IMR-90 (cell line): ENCODE results near the gene YPEL5.

Experiments
- BHLHE40 ChIP-seq: fragments of 150-350 bp; IDR thresholded peaks from 2 replicates; pipeline ENCODE4 v1.6.1; 2016; ENCODE audit warnings: mild to moderate bottlenecking, low read depth, low read length
- CHD1 ChIP-seq: IDR thresholded peaks from 2 replicates; pipeline ENCODE4 v1.6.1; 2012; ENCODE audit warnings: low read depth, low read length, improper control_type of control experiment
- FOS ChIP-seq: fragments of 150-350 bp; IDR thresholded peaks from 2 replicates; pipeline ENCODE4 v1.6.1; 2016; ENCODE audit warnings: low read depth, low read length
- NFE2L2 ChIP-seq: fragments of 150-350 bp; IDR thresholded peaks from 2 replicates; pipeline ENCODE4 v1.6.1; 2016; ENCODE audit warnings: low read depth, mild to moderate bottlenecking, low read length
- POLR2A ChIP-seq: IDR thresholded peaks from 2 replicates; pipeline ENCODE4 v1.6.1; 2012; ENCODE audit warnings: mild to moderate bottlenecking, low read depth, low read length
- RAD21 ChIP-seq: IDR thresholded peaks from 2 replicates; pipeline ENCODE4 v1.6.1; 2012; ENCODE audit warnings: low read length, improper control_type of control experiment
- RFX5 ChIP-seq: IDR thresholded peaks from 2 replicates; pipeline ENCODE4 v1.8.0; 2012; ENCODE audit warnings: low read depth, mild to moderate bottlenecking, low read length, moderate library complexity
- SMC3 ChIP-seq: fragments of 150-350 bp; IDR thresholded peaks from 2 replicates; pipeline ENCODE4 v1.6.1; 2016; ENCODE audit warnings: low read depth, mild to moderate bottlenecking, antibody characterized with exemption, low read length, moderate library complexity
- TF ChIP-seq, protein P1 (sequence below): conservative IDR thresholded peaks from 2 replicates; pipeline ENCODE4 v1.5.1; 2012; ENCODE audit warnings: mild to moderate bottlenecking, low read depth, low read length, improper control_type of control experiment
- TF ChIP-seq, protein P2 (sequence below): fragments of 150-350 bp; IDR thresholded peaks from 2 replicates; pipeline ENCODE4 v1.6.1; 2017; ENCODE audit warnings: mild to moderate bottlenecking, antibody characterized with exemption, low read length, low read depth
- TF ChIP-seq, protein P3 (sequence below): fragments of 150-350 bp; IDR thresholded peaks from 2 replicates; pipeline ENCODE4 v1.6.1; 2016; ENCODE audit warnings: low read depth, mild to moderate bottlenecking, low read length, moderate library complexity, borderline replicate concordance

DNA sequence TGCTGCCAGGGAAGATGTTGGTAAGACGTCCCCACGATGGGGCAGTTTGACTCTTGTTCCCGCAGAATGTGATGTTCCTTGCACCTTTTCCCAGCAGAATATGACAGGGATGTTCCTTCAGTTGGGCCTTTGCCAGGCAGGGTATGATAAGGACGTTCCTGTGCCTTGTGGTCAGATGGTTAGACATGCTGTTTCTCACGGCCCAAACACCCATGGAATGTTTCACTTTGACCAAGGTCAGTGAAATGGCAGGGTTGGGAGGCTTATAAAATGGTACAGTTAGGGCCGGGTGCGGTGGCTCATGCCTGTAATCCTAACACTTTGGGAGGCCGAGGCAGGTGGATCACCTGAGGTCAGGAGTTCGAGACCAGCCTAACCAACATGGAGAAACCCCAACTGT, 40.3 kb upstream of the YPEL5 start:
- TF ChIP-seq, protein P1, sequence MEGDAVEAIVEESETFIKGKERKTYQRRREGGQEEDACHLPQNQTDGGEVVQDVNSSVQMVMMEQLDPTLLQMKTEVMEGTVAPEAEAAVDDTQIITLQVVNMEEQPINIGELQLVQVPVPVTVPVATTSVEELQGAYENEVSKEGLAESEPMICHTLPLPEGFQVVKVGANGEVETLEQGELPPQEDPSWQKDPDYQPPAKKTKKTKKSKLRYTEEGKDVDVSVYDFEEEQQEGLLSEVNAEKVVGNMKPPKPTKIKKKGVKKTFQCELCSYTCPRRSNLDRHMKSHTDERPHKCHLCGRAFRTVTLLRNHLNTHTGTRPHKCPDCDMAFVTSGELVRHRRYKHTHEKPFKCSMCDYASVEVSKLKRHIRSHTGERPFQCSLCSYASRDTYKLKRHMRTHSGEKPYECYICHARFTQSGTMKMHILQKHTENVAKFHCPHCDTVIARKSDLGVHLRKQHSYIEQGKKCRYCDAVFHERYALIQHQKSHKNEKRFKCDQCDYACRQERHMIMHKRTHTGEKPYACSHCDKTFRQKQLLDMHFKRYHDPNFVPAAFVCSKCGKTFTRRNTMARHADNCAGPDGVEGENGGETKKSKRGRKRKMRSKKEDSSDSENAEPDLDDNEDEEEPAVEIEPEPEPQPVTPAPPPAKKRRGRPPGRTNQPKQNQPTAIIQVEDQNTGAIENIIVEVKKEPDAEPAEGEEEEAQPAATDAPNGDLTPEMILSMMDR, result no peak
- TF ChIP-seq POLR2A (no peak), RAD21 (no peak), RFX5 (no peak), BHLHE40 (no peak), CHD1 (no peak), SMC3 (no peak), FOS (no peak), NFE2L2 (no peak)
- TF ChIP-seq, protein P2, sequence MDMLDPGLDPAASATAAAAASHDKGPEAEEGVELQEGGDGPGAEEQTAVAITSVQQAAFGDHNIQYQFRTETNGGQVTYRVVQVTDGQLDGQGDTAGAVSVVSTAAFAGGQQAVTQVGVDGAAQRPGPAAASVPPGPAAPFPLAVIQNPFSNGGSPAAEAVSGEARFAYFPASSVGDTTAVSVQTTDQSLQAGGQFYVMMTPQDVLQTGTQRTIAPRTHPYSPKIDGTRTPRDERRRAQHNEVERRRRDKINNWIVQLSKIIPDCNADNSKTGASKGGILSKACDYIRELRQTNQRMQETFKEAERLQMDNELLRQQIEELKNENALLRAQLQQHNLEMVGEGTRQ, result no peak
- TF ChIP-seq, protein P3, sequence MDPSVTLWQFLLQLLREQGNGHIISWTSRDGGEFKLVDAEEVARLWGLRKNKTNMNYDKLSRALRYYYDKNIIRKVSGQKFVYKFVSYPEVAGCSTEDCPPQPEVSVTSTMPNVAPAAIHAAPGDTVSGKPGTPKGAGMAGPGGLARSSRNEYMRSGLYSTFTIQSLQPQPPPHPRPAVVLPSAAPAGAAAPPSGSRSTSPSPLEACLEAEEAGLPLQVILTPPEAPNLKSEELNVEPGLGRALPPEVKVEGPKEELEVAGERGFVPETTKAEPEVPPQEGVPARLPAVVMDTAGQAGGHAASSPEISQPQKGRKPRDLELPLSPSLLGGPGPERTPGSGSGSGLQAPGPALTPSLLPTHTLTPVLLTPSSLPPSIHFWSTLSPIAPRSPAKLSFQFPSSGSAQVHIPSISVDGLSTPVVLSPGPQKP, result no peak
